OCI-LY7 (cell line): Measurements from ENCODE around the gene ELL2.

Experiments used
- EZH2phosphoT487 ChIP-seq: fragments of 200-600 bp; sonication (generic); IDR thresholded peaks from 2 replicates; pipeline ENCODE4 v1.6.1; 2018; ENCODE audit warnings: low read depth, borderline replicate concordance, mild to moderate bottlenecking, mixed run types, antibody characterized with exemption, low read length, moderate library complexity, mixed read lengths
- TF ChIP-seq, protein P1 (sequence below): fragments of 200-600 bp; sonication (generic); conservative IDR thresholded peaks from 2 replicates; pipeline ENCODE4 v1.5.1; 2014; ENCODE audit warnings: mild to moderate bottlenecking, antibody characterized with exemption, low read length, moderate library complexity, mixed read lengths

DNA sequence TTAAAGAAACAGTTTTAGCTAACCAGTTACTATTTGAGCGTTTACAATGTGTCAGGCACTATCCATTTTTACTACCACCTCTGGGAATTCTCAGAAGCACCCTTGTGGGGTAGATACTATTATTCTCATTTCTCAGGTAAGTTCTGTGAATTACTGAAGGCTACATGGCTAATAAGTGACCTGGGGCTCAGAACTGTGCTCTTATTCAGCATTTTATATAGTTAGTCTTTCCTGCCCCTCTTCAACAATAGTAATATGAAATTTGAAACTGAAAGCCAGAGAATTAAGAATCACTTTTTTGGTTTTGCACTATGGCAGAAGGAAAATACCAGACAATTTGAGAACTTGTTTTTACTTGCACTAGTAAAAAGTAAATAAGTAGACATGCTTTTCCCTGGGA lies 11.8 kb downstream of the ELL2 start:
- TF ChIP-seq, protein P1, sequence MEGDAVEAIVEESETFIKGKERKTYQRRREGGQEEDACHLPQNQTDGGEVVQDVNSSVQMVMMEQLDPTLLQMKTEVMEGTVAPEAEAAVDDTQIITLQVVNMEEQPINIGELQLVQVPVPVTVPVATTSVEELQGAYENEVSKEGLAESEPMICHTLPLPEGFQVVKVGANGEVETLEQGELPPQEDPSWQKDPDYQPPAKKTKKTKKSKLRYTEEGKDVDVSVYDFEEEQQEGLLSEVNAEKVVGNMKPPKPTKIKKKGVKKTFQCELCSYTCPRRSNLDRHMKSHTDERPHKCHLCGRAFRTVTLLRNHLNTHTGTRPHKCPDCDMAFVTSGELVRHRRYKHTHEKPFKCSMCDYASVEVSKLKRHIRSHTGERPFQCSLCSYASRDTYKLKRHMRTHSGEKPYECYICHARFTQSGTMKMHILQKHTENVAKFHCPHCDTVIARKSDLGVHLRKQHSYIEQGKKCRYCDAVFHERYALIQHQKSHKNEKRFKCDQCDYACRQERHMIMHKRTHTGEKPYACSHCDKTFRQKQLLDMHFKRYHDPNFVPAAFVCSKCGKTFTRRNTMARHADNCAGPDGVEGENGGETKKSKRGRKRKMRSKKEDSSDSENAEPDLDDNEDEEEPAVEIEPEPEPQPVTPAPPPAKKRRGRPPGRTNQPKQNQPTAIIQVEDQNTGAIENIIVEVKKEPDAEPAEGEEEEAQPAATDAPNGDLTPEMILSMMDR = no peak
- no peak for TF ChIP-seq EZH2phosphoT487
